GM18858 (cell line): Measurements from ENCODE around the gene LIN7B.
"Not testable (repeated sequence)": the region's sequence is repeated elsewhere in the genome, so short reads cannot be mapped to it uniquely, and the experiment has no call there.

ENCODE experiments used
- ATAC-seq: cut with Tn5 transposase; IDR thresholded peaks from one replicate; pipeline ENCODE4 v1.9.1; 2021; ENCODE audit not compliant: unreplicated experiment

LIN7B gene

DNA sequence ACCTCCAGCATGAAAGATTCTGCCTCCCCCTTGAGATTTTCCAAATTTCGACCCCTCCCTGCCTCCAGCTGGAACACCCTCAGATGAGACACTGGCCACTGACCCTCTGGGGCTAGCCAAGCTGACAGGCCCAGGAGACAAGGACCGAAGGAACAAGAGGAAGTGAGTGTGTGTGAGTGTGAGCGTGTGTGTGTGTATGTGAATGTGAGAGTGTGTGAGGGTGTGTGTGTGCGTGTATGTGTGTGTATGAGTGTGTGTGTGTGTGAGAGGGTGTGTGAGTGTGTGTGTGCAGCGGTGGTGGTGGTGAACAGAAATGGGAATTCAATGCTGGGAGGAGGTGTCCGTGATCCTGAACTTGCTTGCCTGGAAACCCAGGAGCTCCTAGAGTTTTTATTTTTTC is 27.2 kb downstream of the LIN7B start:
- no peak for ATAC-seq

DNA sequence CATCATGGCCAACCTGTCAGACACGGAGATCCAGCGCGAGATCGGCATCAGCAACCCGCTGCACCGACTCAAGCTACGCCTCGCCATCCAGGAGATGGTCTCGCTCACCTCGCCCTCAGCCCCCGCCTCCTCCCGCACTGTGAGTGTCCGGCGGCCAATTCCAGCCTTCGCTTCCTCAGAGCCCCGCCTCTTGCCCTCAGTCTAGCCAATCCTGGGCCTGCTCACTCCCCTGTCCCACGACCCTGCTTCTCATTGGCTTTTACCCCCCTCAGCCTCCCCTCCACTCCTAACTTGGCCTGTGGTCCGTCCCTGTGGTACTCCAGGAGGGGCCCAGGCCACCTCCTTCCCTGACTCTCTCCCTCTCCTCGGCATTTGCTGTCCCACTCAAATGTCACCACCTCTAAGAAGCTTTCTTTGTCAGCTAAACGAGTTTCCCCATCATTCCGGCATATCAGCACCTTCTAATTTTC is 28.7 kb downstream of the LIN7B start:
- ATAC-seq, result no peak

DNA sequence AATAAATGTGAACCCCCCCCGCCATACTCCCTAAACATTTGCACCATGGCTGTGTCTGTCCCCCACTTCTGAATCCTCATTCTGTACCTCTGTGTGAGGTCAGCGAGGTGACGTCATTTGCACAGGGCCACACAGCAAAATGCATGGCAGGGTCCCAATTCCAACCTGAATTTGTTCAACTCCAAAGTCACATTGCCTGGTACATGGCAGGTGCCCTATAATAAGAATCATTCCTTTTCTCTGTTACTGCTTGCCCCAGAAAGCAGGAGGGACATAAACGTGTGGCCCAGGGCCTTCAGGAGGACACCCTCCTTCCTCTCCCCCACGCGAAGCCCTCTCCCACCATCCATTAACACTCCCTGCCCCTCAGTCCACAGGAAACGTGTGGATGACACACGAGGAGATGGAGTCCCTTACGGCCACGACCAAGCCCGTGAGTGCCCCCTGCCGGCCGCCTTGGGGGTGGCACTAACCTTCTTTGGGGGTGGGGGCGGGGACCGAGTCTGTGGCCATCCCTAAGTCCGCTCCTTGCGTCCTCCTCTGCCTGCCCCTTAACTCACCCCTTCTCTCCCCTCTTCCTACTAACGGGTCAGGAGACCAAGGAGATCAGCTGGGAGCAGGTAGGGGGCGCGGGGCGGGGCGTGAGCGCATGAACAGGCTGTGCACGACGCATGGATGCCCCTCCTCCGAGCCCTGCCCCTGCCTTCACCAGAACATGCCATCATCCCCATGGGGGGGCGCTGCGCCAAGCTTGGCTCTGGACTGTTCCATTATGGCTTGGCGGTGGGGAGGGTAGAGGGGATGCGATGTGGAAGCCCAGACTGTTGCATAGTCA is 31.6 kb downstream of the LIN7B start:
- no peak for ATAC-seq

DNA sequence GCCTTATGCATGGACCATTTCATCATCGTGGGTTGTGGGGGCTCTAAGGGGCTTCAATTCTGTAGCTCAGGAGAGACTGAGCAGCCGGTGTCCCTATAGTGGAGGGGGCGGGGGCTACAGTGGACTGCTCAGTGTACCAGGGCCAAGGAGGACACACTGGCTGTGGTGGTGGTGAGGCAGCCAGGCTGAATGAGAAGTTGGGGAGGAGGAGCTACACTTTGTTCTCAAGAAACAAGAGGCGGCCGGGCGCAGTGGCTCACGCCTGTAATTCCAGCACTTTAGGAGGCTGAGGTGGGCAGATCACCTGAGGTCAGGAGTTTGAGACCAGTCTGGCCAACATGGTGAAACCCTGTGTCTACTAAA is 32.2 kb downstream of the LIN7B start:
- ATAC-seq, result not testable (repeated sequence)

DNA sequence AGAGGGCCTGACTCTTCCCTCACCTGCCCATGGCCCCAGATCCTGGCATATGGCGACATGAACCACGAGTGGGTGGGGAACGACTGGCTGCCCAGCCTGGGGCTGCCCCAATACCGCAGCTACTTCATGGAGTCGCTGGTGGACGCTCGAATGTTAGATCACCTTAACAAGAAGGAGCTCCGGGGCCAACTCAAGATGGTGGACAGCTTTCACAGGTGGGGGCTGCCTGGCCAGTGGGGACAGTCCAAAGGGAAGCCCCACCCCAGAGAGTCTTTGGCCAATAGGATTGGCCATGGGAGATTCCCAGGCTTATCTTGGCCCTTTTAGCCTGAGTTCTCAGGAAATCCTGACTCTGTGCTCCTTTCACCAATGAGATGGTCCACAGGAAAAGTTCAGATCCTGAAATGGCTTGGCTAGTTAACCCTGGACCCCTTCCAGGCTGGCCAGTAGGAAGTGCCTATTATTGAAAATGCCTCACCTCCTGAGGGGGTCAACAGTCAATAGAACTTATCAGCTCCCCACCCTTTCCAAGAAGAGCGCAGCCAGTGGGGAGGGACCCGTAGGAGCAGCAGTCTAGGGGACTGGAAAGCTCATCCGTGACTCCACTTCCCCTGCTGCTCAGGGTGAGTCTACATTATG is 34.0 kb downstream of the LIN7B start:
- no peak for ATAC-seq

DNA sequence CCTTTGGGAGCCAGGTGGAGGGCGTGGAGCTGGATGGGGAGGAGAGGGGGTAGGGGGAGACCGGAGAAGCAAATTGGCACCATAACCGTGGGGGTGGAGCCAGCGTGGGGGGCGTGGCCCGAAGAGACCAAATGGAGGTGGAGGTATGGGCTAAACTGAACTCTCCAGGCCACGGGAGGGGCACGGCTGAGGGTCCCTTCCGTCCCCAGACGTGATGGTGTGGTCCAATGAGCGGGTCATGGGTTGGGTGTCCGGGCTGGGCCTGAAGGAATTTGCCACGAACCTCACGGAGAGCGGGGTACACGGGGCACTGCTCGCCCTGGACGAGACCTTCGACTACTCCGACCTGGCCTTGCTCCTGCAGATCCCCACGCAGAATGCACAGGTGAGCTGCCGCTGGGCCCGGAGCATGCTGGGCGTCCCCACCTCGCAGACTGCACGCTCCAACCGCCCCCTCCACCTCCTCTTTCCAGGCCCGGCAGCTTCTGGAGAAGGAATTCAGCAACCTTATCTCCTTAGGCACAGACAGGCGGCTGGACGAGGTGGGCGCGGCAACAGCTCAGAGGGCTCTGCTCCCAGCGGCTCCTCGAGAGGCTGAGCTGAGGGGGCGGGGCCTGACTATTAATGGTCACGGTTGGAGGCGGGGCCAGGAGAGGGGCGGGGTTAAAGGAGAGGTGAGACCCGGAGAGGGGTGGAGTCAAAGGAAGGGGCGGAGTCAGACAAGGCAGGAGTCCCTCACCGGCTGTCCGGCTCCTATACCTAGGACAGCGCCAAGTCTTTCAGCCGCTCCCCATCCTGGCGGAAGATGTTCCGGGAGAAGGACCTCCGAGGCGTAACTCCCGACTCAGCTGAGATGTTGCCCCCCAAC is 34.8 kb downstream of the LIN7B start:
- no peak for ATAC-seq

DNA sequence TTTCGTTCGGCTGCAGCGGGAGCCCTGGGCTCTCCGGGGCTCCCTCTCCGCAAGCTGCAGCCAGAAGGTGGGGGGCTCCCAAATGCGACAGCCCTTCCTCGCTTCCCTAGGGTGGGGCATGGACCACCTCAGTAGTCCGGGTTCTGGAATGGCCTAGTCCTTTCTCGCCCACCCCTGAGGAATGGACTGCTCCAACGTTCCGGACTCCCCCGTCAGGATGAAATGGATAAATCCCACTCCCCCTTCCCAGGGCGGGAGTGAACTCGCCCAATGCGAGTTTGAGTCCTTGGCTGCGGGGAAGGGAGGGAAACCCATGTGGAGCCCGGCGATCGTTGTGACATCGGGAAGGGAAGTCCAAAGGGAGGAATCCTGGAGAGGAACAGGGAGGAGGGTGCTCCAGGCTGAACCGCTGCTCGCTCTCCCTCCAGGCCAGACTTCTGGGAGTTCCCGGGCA is 35.5 kb downstream of the LIN7B start:
- ATAC-seq, result no peak

DNA sequence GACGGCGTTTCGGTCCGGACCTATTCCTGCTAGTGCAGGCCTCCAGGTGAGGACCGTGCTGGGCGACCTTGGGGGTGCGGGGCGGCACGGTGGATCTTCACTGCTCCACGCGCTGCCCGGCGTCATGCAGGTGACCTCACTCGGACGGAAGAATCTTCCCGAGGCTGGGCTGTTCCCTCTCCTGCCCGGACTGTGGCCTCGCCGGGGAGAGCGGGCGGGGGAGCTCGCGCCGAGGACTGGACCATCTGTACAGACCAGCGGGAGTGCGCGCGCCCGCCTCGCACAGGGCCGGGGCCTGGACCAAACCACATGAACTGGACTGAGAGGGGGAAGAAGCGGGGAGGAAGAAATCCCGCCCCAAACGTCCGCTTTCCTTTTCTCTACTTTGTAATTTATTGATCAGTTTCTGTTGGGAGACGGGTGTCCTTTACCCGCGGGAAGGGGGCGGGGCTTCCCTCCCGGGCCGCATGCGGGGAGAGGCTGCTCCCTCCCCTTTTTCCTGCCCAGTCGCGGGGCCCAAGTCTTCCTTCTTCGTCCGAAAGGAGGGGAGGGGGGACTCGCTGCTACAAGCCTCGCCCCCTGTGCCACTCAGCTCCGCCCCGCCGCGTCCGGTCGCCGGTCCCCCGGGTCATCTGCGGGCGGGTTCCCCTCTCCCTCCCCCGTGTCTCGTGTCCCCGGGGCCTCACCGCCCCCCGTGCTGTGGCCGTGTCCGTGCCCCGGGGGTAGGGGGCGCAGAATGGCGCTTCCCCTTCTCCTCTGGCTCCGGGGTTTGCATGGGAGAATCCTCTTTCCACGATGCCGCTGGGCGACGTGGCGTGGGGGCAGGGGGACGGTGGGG is 36.2 kb downstream of the LIN7B start:
- no peak for ATAC-seq

DNA sequence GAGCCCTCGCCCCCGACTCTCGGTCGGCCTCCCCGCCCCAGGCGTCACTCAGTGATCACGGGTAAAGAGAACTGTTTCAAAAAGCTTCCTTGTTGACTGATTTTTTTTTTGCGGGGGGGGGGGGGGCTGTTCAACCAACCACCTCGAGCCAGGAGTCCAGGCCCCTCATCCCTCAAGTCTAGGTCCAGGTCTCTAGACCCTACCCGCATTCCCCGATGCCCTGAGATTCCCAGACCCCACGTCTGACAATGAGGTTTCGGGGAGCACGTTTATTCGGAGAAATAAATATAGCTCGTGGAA is 36.7 kb downstream of the LIN7B start:
- no peak for ATAC-seq

DNA sequence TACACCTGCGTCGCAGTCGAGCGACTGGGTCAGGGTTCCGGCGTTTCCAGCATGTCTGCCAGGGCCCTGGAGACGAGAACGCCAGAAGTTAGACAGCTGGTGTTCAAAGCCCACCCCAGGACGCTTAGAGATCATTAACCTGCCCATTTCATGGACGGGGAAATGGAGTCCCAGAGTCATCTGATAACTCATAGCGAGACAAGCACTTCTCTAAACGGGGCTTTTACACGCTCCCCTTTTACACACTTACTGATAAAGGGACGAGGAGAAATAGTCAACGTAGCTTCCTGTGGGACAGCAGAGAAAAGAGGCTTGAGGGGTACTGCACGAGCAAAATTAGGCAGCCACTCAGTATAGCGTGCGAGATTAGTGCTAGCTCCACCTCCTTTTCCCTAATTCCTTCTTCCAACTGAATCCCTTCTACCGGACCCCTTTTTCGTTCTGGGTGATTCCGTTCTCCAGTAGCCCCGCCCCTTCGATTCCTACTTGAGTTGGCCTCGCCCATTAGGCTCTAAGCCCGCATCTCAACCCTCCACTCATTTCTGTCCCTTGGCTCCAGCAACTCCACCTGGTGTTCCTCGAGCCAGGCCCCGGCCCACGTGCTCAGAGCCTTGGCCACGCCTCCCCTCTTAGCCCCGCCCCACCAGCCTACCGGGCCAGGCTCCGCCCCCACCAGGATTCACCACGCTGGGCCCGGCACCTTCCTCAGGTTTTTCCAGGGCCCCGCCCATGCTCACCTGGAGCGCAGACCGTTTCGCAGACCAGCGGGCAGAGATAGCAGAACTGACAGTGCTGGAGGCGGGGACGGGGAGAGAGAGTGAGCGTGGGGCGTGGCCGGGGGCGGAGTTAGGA is 37.3 kb downstream of the LIN7B start:
- no peak for ATAC-seq

DNA sequence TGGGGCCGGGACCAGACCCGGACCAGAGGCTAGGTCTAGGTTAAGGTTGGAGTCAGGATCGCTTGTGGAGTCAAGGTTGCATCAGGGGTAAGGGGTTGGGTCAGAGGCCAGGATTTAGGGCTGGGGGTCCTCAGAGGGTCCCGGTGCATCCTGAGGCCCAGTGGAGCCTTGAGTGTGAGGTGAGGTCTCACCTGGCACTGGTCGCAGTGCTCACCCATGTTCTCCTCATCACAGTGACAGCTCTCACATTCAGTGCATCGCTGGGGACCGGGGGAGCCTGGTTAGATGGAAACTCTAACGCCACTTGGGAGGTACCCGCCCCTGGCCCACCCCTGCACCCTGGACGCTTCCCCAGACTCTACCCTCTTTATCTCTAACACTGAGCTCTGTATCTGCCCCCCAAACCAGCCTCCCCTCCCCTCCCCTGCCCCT is 38.0 kb downstream of the LIN7B start:
- no peak for ATAC-seq

DNA sequence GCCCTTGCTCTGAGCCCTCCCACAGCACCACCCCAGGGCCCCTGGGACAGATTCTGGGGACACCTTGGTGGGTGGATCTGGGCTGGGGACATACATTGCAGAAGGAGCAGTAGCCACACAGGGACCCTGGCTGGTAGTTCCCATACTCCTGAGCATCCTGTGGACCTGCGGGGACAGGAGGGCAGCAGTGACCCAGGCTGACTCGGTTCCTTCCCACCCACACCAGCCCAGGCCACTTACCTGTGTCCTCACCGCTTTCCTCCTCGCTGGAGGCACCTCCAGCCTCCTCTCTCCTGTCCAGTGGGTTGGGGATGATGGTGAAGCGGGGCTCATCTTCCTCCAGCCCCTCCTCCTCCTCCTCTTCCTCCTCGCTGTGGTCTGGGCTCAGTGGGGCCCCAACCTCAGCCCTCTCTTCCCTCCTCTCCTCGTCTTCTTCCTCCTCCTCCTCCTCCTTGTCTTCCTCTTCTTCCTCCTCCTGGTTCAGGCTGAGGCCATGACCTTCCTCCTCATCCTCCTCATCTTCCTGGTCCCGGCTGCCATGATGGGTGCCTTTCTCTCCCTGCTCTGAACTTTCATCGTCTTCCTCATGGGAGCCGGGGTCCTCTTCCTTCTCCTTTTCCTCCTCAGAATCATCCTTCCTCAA is 39.1 kb downstream of the LIN7B start:
- ATAC-seq, result no peak

DNA sequence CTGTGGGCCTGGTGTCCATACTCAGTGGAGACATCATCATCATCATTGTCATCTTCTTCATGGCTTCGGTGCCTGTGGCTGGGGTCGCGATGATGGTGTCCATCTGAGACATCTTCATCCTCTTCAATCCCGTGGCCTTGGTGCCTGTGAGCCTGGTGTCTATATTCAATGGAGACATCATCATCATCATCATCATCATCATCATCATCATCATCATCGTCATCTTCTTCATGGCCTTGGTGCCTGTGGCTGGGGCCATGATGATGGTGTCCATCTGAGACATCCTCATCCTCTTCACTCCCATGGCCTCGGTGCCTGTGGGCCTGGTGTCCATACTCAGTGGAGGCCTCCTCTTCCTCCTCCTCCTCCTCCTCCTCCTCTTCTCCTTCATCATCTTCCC is 40.1 kb downstream of the LIN7B start:
- no peak for ATAC-seq

DNA sequence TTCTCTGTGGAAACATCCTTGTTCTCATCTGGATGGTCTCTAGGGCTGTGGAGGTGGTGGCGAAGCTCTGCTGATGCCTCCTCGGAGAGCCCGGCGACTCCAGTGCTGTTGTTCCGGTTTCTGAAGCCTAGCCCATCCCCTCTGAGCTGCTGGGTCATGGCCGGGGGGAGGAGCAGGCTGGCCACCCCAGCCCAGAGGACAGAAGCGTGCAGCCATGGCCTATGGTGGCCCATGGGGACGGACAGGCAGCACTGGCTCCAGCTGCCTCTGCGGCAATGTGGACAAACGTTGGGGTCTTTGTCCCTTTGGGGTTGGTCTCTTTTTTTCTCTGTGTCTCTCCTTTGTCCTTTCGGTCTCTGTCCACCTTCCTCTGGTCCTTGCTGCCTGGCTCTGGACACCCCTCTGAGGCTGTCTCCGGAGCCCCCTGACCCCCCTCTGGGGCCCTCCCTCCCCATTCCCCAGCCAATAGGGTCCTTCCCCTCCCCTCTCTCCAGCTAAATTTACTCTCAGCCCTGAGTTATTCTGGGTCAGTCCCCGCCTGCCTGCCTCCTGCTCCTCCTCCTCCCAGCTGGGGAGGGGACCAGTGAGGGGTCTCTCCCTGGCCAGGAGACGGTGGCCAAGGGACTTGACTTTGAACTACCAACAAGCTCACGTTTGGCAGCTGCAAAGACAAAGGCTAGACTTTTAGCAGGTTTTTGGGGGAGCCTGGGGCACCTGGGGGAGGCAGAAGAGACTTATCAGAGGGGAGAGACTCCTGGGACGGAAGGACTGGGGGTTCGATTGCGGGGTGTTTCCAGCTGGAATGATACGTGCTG is 41.0 kb downstream of the LIN7B start, which contains the start of gene HRC:
TSS of gene HRC (minus strand) at position 392 of the 815 bp plus-strand sequence. CDS start at position 233, 159 bp downstream.
- no peak for ATAC-seq

DNA sequence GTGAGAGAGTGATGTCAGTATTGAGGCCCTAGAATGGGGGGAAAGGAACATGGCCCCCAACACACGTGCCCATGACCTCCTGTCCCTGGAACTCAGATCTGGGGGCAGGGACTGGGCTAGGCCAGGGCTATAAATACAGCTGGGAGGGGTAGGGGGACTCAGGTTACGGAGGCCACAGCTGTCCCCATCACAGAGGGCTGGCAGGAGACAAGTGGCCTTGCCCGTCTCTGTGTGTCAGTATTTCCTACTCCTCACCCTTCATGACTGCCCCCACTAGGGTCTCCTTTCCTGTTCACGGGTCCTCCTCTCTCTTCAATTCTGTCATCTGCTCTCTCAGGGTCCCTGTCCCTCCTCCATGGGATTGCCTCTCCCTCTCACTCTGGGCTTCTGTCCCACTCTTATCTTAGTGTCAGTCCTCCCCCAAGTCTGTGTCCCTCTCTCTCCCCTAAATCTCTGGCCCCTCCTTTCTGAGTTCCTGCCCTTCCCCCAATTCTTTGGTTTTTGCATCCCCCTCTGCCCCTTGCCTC is 41.7 kb downstream of the LIN7B start:
- ATAC-seq, result no peak

DNA sequence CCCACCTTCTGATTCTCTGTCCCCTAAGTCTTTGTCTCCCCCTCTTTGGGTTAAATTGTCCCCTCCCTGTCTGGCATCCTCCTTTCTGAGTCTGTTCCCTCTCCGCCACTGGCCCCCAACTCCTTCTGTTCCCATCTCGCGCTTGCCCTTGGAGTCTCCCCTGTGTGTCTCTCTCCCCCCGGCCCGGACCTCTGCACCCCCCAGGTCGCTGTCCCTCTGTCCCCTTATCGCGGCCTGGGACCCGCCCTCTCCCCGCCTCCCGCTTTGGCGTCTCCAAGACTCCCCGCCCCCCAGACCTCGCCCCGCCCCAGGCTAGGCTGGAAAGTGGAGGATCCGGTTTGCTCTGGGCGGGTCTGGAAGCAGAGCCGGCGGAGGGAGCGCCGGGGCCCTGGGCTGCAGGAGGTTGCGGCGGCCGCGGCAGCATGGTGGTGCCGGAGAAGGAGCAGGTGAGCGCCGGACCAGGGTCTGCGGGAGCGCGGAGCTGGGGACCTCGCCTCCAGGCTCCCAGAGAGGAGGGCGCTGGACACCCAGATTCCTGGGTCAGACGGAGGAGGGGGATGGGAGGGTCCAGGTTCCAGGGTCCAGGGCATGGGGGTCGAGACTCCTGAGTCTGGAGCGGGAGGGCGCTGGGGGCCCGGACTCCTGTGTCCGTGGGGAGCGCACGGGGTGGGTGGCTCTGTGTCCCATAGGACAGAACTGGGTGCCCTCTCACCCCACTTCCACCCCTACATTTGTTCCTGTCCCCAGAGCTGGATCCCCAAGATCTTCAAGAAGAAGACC is 43.5 kb downstream of the LIN7B start, which contains the start of gene TRPM4:
TSS of gene TRPM4 (plus strand) at position 348 of the 780 bp plus-strand sequence. CDS start at position 423, 75 bp downstream.
- ATAC-seq, result no peak
